H1 (cell line): ENCODE measurements around the gene DHX34. TPM values are rescaled to one million over a fixed set of nuclear protein-coding genes. Genes with fewer than 3 reads are reported as not detected.

Experiments used
- CTCF ChIA-PET: fragments of 300-600 bp; sonication (Branson Sonifier 250); formaldehyde crosslinking; loops from one replicate; lab custom pipeline; 2021; ENCODE audit not compliant: partially characterized antibody; lab: Charles Lee
- POLR2A ChIA-PET: fragments of 300-600 bp; sonication (Branson Sonifier 250); formaldehyde crosslinking; loops from one replicate; lab custom pipeline; 2021; ENCODE audit warnings: inconsistent platforms; ENCODE audit not compliant: partially characterized antibody; lab: Charles Lee
- DNase-seq, 2 experiments: peaks; one replicate each; pipeline versions ENCODE4 v3.0.0 to v3.0.0-alpha.2; 2010 to 2022; ENCODE audit warnings: low spot score in 2 of 2, low read depth in 1 of 2, mixed read lengths in 1 of 2
- FAIRE-seq: peaks from 2 replicates; lab custom pipeline; 2011; peaks lifted over from hg19 to GRCh38; lab: Jason Lieb, UNC
- H2AFZ ChIP-seq: 2 replicates; pipeline ENCODE4 v1.8.1; 2012; ENCODE audit warnings: low read length, inconsistent platforms
- H2AK5ac ChIP-seq: 2 replicates; pipeline ENCODE4 v1.6.1; 2013; ENCODE audit warnings: low read depth, low read length
- H2BK120ac ChIP-seq: replicated peaks from 2 replicates; pipeline ENCODE3; 2013; ENCODE audit warnings: low read depth, low read length, inconsistent platforms
- H2BK12ac ChIP-seq: 2 replicates; pipeline ENCODE4 v1.6.1; 2013; ENCODE audit warnings: low read depth, low read length
- H2BK15ac ChIP-seq: 2 replicates; pipeline ENCODE4 v1.6.1; 2013; ENCODE audit warnings: low read length
- H2BK20ac ChIP-seq: 2 replicates; pipeline ENCODE4 v1.6.1; 2013; ENCODE audit warnings: low read length
- H2BK5ac ChIP-seq: 2 replicates; pipeline ENCODE4 v1.6.1; 2013; ENCODE audit warnings: low read depth, low read length
- H3K14ac ChIP-seq: 2 replicates; pipeline ENCODE4 v1.6.1; 2013; ENCODE audit warnings: inconsistent platforms; ENCODE audit not compliant: insufficient read length
- H3K18ac ChIP-seq: 2 replicates; pipeline ENCODE4 v1.6.1; 2013; ENCODE audit warnings: low read length; ENCODE audit errors: extremely low read depth
- H3K23ac ChIP-seq: 2 replicates; pipeline ENCODE4 v1.6.1; 2013; ENCODE audit warnings: inconsistent platforms; ENCODE audit not compliant: insufficient read length
- H3K23me2 ChIP-seq: 2 replicates; pipeline ENCODE4 v1.6.1; 2013; ENCODE audit warnings: low read depth, low read length
- H3K27ac ChIP-seq: 2 replicates; pipeline ENCODE4 v1.6.1; 2011; ENCODE audit warnings: low read depth, low read length, inconsistent platforms
- H3K27me3 ChIP-seq, 4 experiments: replicated peaks in 1 of 4; 1 replicate in 1 of 4; 2 replicates in 3 of 4; pipeline versions ENCODE4 v1.6.1 to v1.8.1; 2011 to 2013; ENCODE audit warnings: low read length in 3 of 4, mild to moderate bottlenecking in 3 of 4, inconsistent platforms in 2 of 4, mixed read lengths in 2 of 4, moderate library complexity in 1 of 4; ENCODE audit not compliant: control insufficient read depth in 3 of 4, insufficient read depth in 3 of 4; ENCODE audit errors: extremely low read depth in 1 of 4
- H3K36me3 ChIP-seq, 4 experiments: 2 replicates each; pipeline versions ENCODE4 v1.6.1 to v1.8.1; 2011 to 2013; ENCODE audit warnings: mild to moderate bottlenecking in 4 of 4, low read length in 3 of 4, moderate library complexity in 2 of 4, control low read depth in 1 of 4, inconsistent platforms in 1 of 4; ENCODE audit not compliant: insufficient read depth in 4 of 4, control insufficient read depth in 2 of 4
- H3K4ac ChIP-seq: replicated peaks from 2 replicates; pipeline ENCODE3; 2013; ENCODE audit warnings: low read length, low read depth, mixed read lengths, inconsistent platforms; ENCODE audit not compliant: insufficient read length
- H3K4me1 ChIP-seq, 4 experiments: replicated peaks in 1 of 4; 1 replicate in 1 of 4; 2 replicates in 3 of 4; pipeline versions ENCODE4 v1.6.1 to v1.8.1; 2011 to 2013; ENCODE audit warnings: low read length in 3 of 4, inconsistent platforms in 2 of 4, mixed read lengths in 1 of 4; ENCODE audit not compliant: insufficient read depth in 4 of 4, control insufficient read depth in 3 of 4
- H3K4me2 ChIP-seq, 2 experiments: 2 replicates each; pipeline versions ENCODE4 v1.6.1 to v1.8.1; 2011 to 2013; ENCODE audit warnings: low read depth in 2 of 2, low read length in 2 of 2, control low read depth in 1 of 2, inconsistent platforms in 1 of 2, mild to moderate bottlenecking in 1 of 2; ENCODE audit not compliant: insufficient read depth in 1 of 2
- H3K4me3 ChIP-seq, 4 experiments: fragments of 200-600, 300-600 bp in 1 of 4; sonication (generic), shearing (Covaris generic), sonication (Bioruptor Twin) in 1 of 4; 2 replicates each; pipeline versions ENCODE4 v1.5.1 to v1.8.1; 2011 to 2016; ENCODE audit warnings: low read length in 4 of 4, low read depth in 3 of 4, control low read depth in 2 of 4, inconsistent platforms in 2 of 4, mild to moderate bottlenecking in 2 of 4, mixed read lengths in 1 of 4, moderate library complexity in 1 of 4; ENCODE audit not compliant: insufficient read depth in 2 of 4; ENCODE audit errors: extremely low read depth in 1 of 4
- H3K56ac ChIP-seq: replicated peaks from 2 replicates; pipeline ENCODE3; 2013; ENCODE audit warnings: low read depth, mild to moderate bottlenecking, mixed read lengths, low read length, inconsistent platforms; ENCODE audit not compliant: insufficient read length
- H3K79me1 ChIP-seq: 2 replicates; pipeline ENCODE4 v1.6.1; 2013; ENCODE audit warnings: low read depth, low read length, control low read depth
- H3K79me2 ChIP-seq, 2 experiments: 2 replicates each; pipeline versions ENCODE4 v1.6.1 to v1.8.1; 2012 to 2013; ENCODE audit warnings: low read length in 2 of 2, mild to moderate bottlenecking in 2 of 2, inconsistent platforms in 1 of 2; ENCODE audit not compliant: insufficient read depth in 2 of 2, control insufficient read depth in 1 of 2
- H3K9ac ChIP-seq, 4 experiments: replicated peaks in 1 of 4; 1 replicate in 1 of 4; 2 replicates in 3 of 4; pipeline versions ENCODE4 v1.6.1 to v1.8.1; 2011 to 2013; ENCODE audit warnings: low read depth in 3 of 4, low read length in 3 of 4, control low read depth in 2 of 4, mild to moderate bottlenecking in 2 of 4, moderate library complexity in 2 of 4, inconsistent platforms in 1 of 4; ENCODE audit errors: extremely low read depth in 1 of 4
- H3K9me3 ChIP-seq, 2 experiments: 2 replicates each; pipeline versions ENCODE4 v1.6.1 to v1.8.1; 2012 to 2013; ENCODE audit warnings: mild to moderate bottlenecking in 2 of 2, moderate library complexity in 2 of 2, control low read depth in 1 of 2, inconsistent platforms in 1 of 2, low read depth in 1 of 2, low read length in 1 of 2, mixed read lengths in 1 of 2; ENCODE audit not compliant: insufficient read depth in 2 of 2
- H4K20me1 ChIP-seq, 2 experiments: replicated peaks in 1 of 2; 2 replicates each; pipeline versions ENCODE3 to v1.8.1; 2011 to 2013; ENCODE audit warnings: inconsistent platforms in 2 of 2, low read length in 2 of 2, mild to moderate bottlenecking in 1 of 2; ENCODE audit not compliant: insufficient read depth in 2 of 2, control insufficient read depth in 1 of 2
- H4K5ac ChIP-seq: 2 replicates; pipeline ENCODE4 v1.6.1; 2013; ENCODE audit warnings: low read length, low read depth, mixed read lengths, inconsistent platforms; ENCODE audit not compliant: insufficient read length
- H4K8ac ChIP-seq: 2 replicates; pipeline ENCODE4 v1.8.0; 2013; ENCODE audit warnings: mild to moderate bottlenecking, moderate library complexity, low read length, inconsistent platforms; ENCODE audit not compliant: insufficient read depth; ENCODE audit errors: extremely low read depth
- H4K91ac ChIP-seq: replicated peaks from 2 replicates; pipeline ENCODE3; 2013; ENCODE audit warnings: low read length, mixed read lengths, inconsistent platforms; ENCODE audit not compliant: insufficient read length
- ASH2L ChIP-seq: fragments of 200-600, 300-600 bp; sonication (generic); IDR thresholded peaks from one replicate; pipeline ENCODE4 v1.7.1; 2017; ENCODE audit warnings: low read length
- CREB1 ChIP-seq: IDR thresholded peaks from 2 replicates; pipeline ENCODE4 v1.6.1; 2012; ENCODE audit warnings: inconsistent platforms
- GABPA ChIP-seq: IDR thresholded peaks from 2 replicates; pipeline ENCODE4 v1.6.1; 2011; ENCODE audit warnings: mild to moderate bottlenecking, low read length, moderate library complexity, borderline replicate concordance; ENCODE audit not compliant: insufficient read depth
- HDAC2 ChIP-seq, 2 experiments: fragments of 300-600 bp in 1 of 2; sonication (generic) in 1 of 2; IDR thresholded peaks; 2 replicates each; pipeline ENCODE4 v1.6.1; 2011 to 2012; ENCODE audit warnings: low read depth in 2 of 2, low read length in 2 of 2, mild to moderate bottlenecking in 2 of 2, moderate library complexity in 2 of 2, borderline replicate concordance in 1 of 2, inconsistent platforms in 1 of 2
- POLR2AphosphoS5 ChIP-seq: IDR thresholded peaks from 2 replicates; pipeline ENCODE4 v1.6.1; 2011; ENCODE audit warnings: low read depth, low read length
- SIN3A ChIP-seq, 2 experiments: IDR thresholded peaks in 1 of 2; conservative IDR thresholded peaks in 1 of 2; 2 replicates each; pipeline ENCODE4 v1.6.1; 2011 to 2012; ENCODE audit warnings: low read length in 2 of 2, improper control_type of control experiment in 1 of 2, low read depth in 1 of 2, mild to moderate bottlenecking in 1 of 2
- WGBS, 2 experiments: shearing (Covaris generic) in 1 of 2; methylation state at CpG; one replicate each; pipeline versions ENCODE4 v1.1.6 to v1.1.7; 2013 to 2015; ENCODE audit warnings: low lambda C conversion rate in 2 of 2, mixed read lengths in 2 of 2, inconsistent platforms in 1 of 2, low coverage in 1 of 2, missing lambda C conversion rate in 1 of 2; ENCODE audit not compliant: insufficient replicate concordance in 2 of 2, insufficient coverage in 1 of 2, insufficient read length in 1 of 2; ENCODE audit errors: extremely low coverage in 1 of 2, missing lambda C conversion rate in 1 of 2; 5-methylcytosine and 5-hydroxymethylcytosine counted together
- polyA plus RNA-seq, 7 experiments: library from polyadenylated mRNA; depleted of rRNA in 3 of 7; stranded (reverse) in 5 of 7; unstranded in 2 of 7; fragments of >200 nt in 5 of 7; fragments of 200-250 nt in 2 of 7; gene quantifications; 1 replicate in 5 of 7; 2 replicates in 1 of 7; 4 replicates in 1 of 7; pipeline versions ENCODE4 v1.2.1 to v1.2.3, GENCODE V29; 2011 to 2013; ENCODE audit warnings: missing spikeins in 2 of 7, mixed read lengths in 2 of 7
- total RNA-seq: library from RNA; stranded (reverse); fragmentation: NEBNext Ultra II Directional; extraction: Animal tissue kit (Norgen Biotek cat#: 25700); gene quantifications from 2 replicates; pipeline ENCODE4 v1.2.1, GENCODE V29; 2021
- TF ChIP-seq, protein P1 (sequence below): IDR thresholded peaks from 2 replicates; pipeline ENCODE4 v1.6.1; 2012; ENCODE audit warnings: inconsistent platforms

DHX34 gene
- total and polyA plus RNA-seq, 2 of the 8 experiments (the other 6 are each of a cell fraction or from before 2014, with no cell fraction given) = 17.5 to 24.3 TPM

DNA sequence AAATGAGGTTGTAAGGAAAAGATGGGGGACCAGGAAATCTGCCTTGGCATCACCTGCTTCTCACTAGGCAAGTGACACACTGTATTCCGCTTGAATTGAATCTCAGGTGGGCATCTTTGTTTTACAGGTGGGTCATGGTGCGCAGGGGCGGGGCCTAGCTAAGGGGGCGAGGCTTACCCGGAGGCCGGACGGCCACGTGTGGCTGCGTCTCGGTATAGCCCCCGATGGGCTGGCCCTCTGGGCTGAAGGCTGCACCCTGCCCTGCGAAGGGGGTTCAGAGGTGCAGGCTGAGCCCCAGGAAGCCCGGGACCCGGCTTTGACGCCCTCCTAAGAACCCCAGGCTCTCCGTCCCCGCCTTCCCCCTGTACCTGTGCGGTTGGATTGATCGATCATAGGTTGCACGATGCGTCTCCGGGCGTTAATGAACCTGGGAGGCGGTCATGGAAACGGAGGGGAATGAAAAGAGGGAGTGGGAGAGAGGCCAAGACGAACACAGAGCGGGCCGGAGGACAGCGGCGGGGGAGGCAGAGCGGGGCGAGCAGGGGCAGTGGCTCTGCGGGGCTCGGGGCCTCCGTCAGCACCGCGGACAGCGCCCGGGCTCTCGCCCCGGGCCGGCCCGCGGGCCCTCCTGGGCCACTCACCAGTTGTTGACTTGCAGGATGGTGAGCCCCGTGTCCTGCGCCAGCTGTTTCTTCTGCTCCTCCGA lies 57.7 kb downstream of the DHX34 start:
- Histone ChIP-seq H3K27ac (no peak overlapping the region), H3K79me2 (no peaks in the 10 kb centered on the region), H3K18ac (no peak overlapping the region), H3K79me1 (no peaks in the 10 kb centered on the region; the same call in 1 of the 2 replicates), H3K9ac (no peak overlapping the region), H3K4ac (no peak overlapping the region), H2BK120ac (no peak overlapping the region), H3K36me3 (no peaks in the 10 kb centered on the region), H3K56ac (no peak overlapping the region), H3K4me1 (peaks cover 0 to 5% (median 4%) of the 10 kb centered on the region in 4 experiments; a peak in 4 of 7 replicates), H2BK5ac (no peak overlapping the region), H4K20me1 (peaks cover 0 to 4% of the 10 kb centered on the region in 2 experiments), H3K14ac (no peak overlapping the region), H4K5ac (no peak overlapping the region), H4K91ac (no peak overlapping the region), H3K4me3 (peak overlapping the region; percentile 17 to 68 (median 48); a peak in 7 of 8 replicates), H3K27me3 (no peaks in the 10 kb centered on the region), H3K23ac (no peak overlapping the region), H2BK15ac (no peak overlapping the region), H2AFZ (no peak overlapping the region), H3K4me2 (peak overlapping the region; percentile 72 to 87), H2AK5ac (no peak overlapping the region), H4K8ac (no peak overlapping the region), H2BK20ac (no peak overlapping the region), H2BK12ac (no peak overlapping the region), H3K9me3 (no peaks in the 10 kb centered on the region), H3K23me2 (peaks cover 9% of the 10 kb centered on the region)
- peak in 1 of 2 experiments; percentile 88 for DNase-seq
- no peak for TF ChIP-seq CREB1
- TF ChIP-seq ASH2L = peak; percentile 32
- TF ChIP-seq, protein P1, sequence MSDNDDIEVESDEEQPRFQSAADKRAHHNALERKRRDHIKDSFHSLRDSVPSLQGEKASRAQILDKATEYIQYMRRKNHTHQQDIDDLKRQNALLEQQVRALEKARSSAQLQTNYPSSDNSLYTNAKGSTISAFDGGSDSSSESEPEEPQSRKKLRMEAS = peak; percentile 53; the same call in 1 of the 2 replicates
- TF ChIP-seq HDAC2 (IDR thresholded peaks at IDR 0.05; ENCODE audit: borderline replicate concordance in 1 of 2, low read depth in 2 of 2, low read length in 2 of 2) = peak in 1 of 2 experiments; percentile 73; a peak in 1 of 4 replicates
- peak; percentile 89 to 96; a peak in 3 of 4 replicates for TF ChIP-seq SIN3A (conservative IDR thresholded peaks at IDR 0.05 in 1 of 2, IDR thresholded peaks at IDR 0.05 in 1 of 2; ENCODE audit: low read depth in 1 of 2, low read length in 2 of 2)
- no peak for TF ChIP-seq POLR2AphosphoS5
- TF ChIP-seq GABPA = peak; percentile 79; the same call in 1 of the 2 replicates
- no peak for FAIRE-seq
- WGBS, 2 experiments = 4% methylated on average over 43 of the region's 47 CpGs; no CpG with 5 or more reads in 1 of the 2 experiments
- ChIA-PET CTCF (interaction anchor here (0.6 to 1.0 kb wide), 2 partner anchors 86 to 361 kb away, joined by 3 to 4 read pairs; no protein-coding TSS in a partner anchor), POLR2A (interaction anchor here (1.0 to 1.7 kb wide), 6 partner anchors 9 to 84 kb away, joined by 3 to 5 read pairs (median 4); partner anchors contain the start of gene MEIS3)
